ENCODE measurements around the gene SRRD.
A peak's percentile ranks its signal among the peaks of the same experiment; 100 is the strongest.

The SRRD gene

GRCh38 chr22:26503758-26504157, 20.1 kb downstream of the SRRD start:
- Histone ChIP-seq H3K36me3 (ENCODE audit: insufficient read depth) (peaks cover 32% of the 10 kb centered on the region; the same call in 1 of the 2 replicates), H3K79me2 (ENCODE audit: insufficient read depth, low read depth) (peaks cover 28% of the 10 kb centered on the region; the same call in 1 of the 2 replicates), H3K4me2 (peak overlapping the region; percentile 72), H4K20me1 (ENCODE audit: insufficient read depth) (no peaks in the 10 kb centered on the region), H3K4me1 (ENCODE audit: low read depth, poor library complexity, severe bottlenecking) (peaks cover 81% of the 10 kb centered on the region), H3K27ac (peak overlapping the region; percentile 88), H3K27me3 (ENCODE audit: insufficient read depth, low read depth) (no peaks in the 10 kb centered on the region), H3K4me3 (IDR thresholded peaks at IDR 0.05; ENCODE audit: insufficient read depth, low read depth, low read length) (no peak overlapping the region), H3K9ac (peak overlapping the region; percentile 26; the same call in 1 of the 2 replicates), H2AFZ (ENCODE audit: low read depth) (no peak overlapping the region)
- TF ChIP-seq CTCF (conservative IDR thresholded peaks at IDR 0.05; ENCODE audit: low read depth, low read length): no peak

- H3K4me3 ChIP-seq (IDR thresholded peaks at IDR 0.05; ENCODE audit: insufficient read depth, low read depth, low read length): no peak overlapping the region
- TF ChIP-seq CTCF (conservative IDR thresholded peaks at IDR 0.05; ENCODE audit: low read depth, low read length): no peak
- H3K4me2 ChIP-seq: no peak overlapping the region
- peaks cover 44% of the 10 kb centered on the region for H3K79me2 ChIP-seq (ENCODE audit: insufficient read depth, low read depth)
- H3K4me1 ChIP-seq (ENCODE audit: low read depth, poor library complexity, severe bottlenecking): peaks cover 56% of the 10 kb centered on the region
- H2AFZ ChIP-seq (ENCODE audit: low read depth): no peak overlapping the region
- no peak overlapping the region for H3K9ac ChIP-seq
- H3K27me3 ChIP-seq (ENCODE audit: insufficient read depth, low read depth): no peaks in the 10 kb centered on the region
- no peaks in the 10 kb centered on the region for H4K20me1 ChIP-seq (ENCODE audit: insufficient read depth)
- H3K36me3 ChIP-seq (ENCODE audit: insufficient read depth): peaks cover 8% of the 10 kb centered on the region; the same call in 1 of the 2 replicates
- no peak overlapping the region for H3K27ac ChIP-seq
Observed at GRCh38 chr22:26508148-26508547, 24.5 kb downstream of the SRRD start.

GRCh38 chr22:26512149-26512793, 28.6 kb downstream of the SRRD start, which contains the start of gene TFIP11:
Gene TFIP11, minus strand, starts transcription at chr22:26512473. Its CDS starts 2,201 bp downstream, at chr22:26510272.
- peak within 1 kb of the TSS; percentile 72; the same call in 1 of the 2 replicates for H2AFZ ChIP-seq (ENCODE audit: low read depth)

DNA sequence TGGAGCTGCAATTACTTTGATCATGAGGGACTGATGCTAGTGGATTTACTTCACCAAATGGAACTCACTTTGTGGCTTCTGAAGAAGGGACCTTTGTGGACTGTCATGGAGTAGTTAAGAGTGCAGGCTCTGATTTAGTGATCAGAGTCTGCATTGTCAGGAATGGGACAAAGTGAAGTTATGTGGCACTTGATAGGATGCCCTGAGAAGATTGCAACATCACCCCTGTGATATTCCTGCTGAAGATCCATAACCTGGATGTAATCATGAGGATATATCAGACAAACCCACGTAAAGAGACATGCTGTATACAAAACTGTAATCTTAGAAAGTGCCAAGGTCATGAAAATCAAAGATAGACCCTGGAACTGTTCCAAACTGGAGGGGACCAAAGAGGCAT, 30.2 kb downstream of the SRRD start:
- no peaks in the 10 kb centered on the region for H3K27me3 ChIP-seq (ENCODE audit: insufficient read depth, low read depth)
- no peak overlapping the region for H3K4me3 ChIP-seq (IDR thresholded peaks at IDR 0.05; ENCODE audit: insufficient read depth, low read depth, low read length)
- H3K36me3 ChIP-seq (ENCODE audit: insufficient read depth): no peaks in the 10 kb centered on the region
- H3K9ac ChIP-seq: no peak overlapping the region
- peak overlapping the region; percentile 86; the same call in 1 of the 2 replicates for H3K4me2 ChIP-seq
- peaks cover 42% of the 10 kb centered on the region for H3K79me2 ChIP-seq (ENCODE audit: insufficient read depth, low read depth)
- H3K27ac ChIP-seq: no peak overlapping the region
- peaks cover 57% of the 10 kb centered on the region for H3K4me1 ChIP-seq (ENCODE audit: low read depth, poor library complexity, severe bottlenecking)
- no peaks in the 10 kb centered on the region for H4K20me1 ChIP-seq (ENCODE audit: insufficient read depth)
- H2AFZ ChIP-seq (ENCODE audit: low read depth): no peak overlapping the region
- no peak for TF ChIP-seq CTCF (conservative IDR thresholded peaks at IDR 0.05; ENCODE audit: low read depth, low read length)

More at GRCh38 chr22:26512149-26512793, 28.6 kb downstream of the SRRD start, which contains the start of gene TFIP11:
- peak within 1 kb of the TSS; percentile 86 for H3K4me2 ChIP-seq
- no peak for TF ChIP-seq CTCF (conservative IDR thresholded peaks at IDR 0.05; ENCODE audit: low read depth, low read length)
- H3K4me3 ChIP-seq (IDR thresholded peaks at IDR 0.05; ENCODE audit: insufficient read depth, low read depth, low read length): no peak within 1 kb of the TSS
- H3K4me1 ChIP-seq (ENCODE audit: low read depth, poor library complexity, severe bottlenecking): peaks cover 54% of the 10 kb centered on the region
- peak within 1 kb of the TSS; percentile 53 for H3K27ac ChIP-seq
- 0 out of 2 replicates have a peak, but pooled peaks cover 8% of the 10 kb centered on the region for H3K36me3 ChIP-seq (ENCODE audit: insufficient read depth)
- H3K9ac ChIP-seq: peak within 1 kb of the TSS; percentile 61
- peaks cover 47% of the 10 kb centered on the region for H3K79me2 ChIP-seq (ENCODE audit: insufficient read depth, low read depth)
- no peaks in the 10 kb centered on the region for H3K27me3 ChIP-seq (ENCODE audit: insufficient read depth, low read depth)
- no peaks in the 10 kb centered on the region for H4K20me1 ChIP-seq (ENCODE audit: insufficient read depth)
